Astrocyte of the spinal cord (primary cell): ENCODE results near the gene ANAPC13.
A peak's percentile ranks its signal among the peaks of the same experiment; 100 is the strongest.

Experiments used
- DNase-seq: peaks from one replicate; pipeline ENCODE4 v3.0.0; 2011; ENCODE audit warnings: low read depth, low spot score
- H3K4me3 ChIP-seq: 2 replicates; pipeline ENCODE4 v1.5.1; 2011; ENCODE audit warnings: low read depth, mild to moderate bottlenecking, low read length, moderate library complexity
- CTCF ChIP-seq: IDR thresholded peaks from 2 replicates; pipeline ENCODE4 v1.5.1; 2012; ENCODE audit warnings: low read depth, mild to moderate bottlenecking, low read length, inconsistent platforms
- in situ Hi-C: cut with HindIII; loops from 2 replicates; pipeline ENCODE4 v1.10.0; 2017; ENCODE audit warnings: low sequenced_read_pairs

Gene ANAPC13

GRCh38 chr3:134485718-134486576 lies at the start of gene ANAPC13, which contains the start of gene CEP63:
ANAPC13 (minus strand) TSS chr3:134485985; CDS start chr3:134482904, 3,081 bp downstream.
CEP63 (plus strand) TSS chr3:134486057; CDS start chr3:134495321, 9,264 bp downstream.
- peak; percentile 100 for DNase-seq
- H3K4me3 ChIP-seq: peak within 1 kb of the TSS; percentile 66
- in situ Hi-C loops: no loop called here
- TF ChIP-seq CTCF: no peak

- TF ChIP-seq CTCF: no peak
- in situ Hi-C loops: no loop called here
- no peak for DNase-seq
- H3K4me3 ChIP-seq: no peak overlapping the region
Observed at GRCh38 chr3:134535186-134535970, 49.6 kb upstream of the ANAPC13 start.

GRCh38 chr3:134533493-134533892 lies 47.7 kb upstream of the ANAPC13 start:
- in situ Hi-C loops: no loop called here
- H3K4me3 ChIP-seq: no peak overlapping the region
- no peak for TF ChIP-seq CTCF
- DNase-seq: no peak

- DNase-seq: no peak
- TF ChIP-seq CTCF: no peak
- in situ Hi-C loops: no loop called here
- no peak overlapping the region for H3K4me3 ChIP-seq
Observed at GRCh38 chr3:134527538-134528186, 41.9 kb upstream of the ANAPC13 start.

GRCh38 chr3:134527037-134527436 lies 41.3 kb upstream of the ANAPC13 start:
- in situ Hi-C loops: no loop called here
- H3K4me3 ChIP-seq: no peak overlapping the region
- no peak for DNase-seq
- TF ChIP-seq CTCF: peak; percentile 29

GRCh38 chr3:134526319-134526718 lies 40.5 kb upstream of the ANAPC13 start:
- in situ Hi-C loops: no loop called here
- H3K4me3 ChIP-seq: no peak overlapping the region
- DNase-seq: no peak
- no peak for TF ChIP-seq CTCF
